C4-2B (cell line): ENCODE results near the gene SIRPD.

Experiments
- CTCF ChIP-seq: fragments of 450-650 bp; conservative IDR thresholded peaks from 2 replicates; pipeline ENCODE4 v1.5.1; 2017; ENCODE audit warnings: mild to moderate bottlenecking
- ZFX ChIP-seq: fragments of 450-650 bp; IDR thresholded peaks from 2 replicates; pipeline ENCODE4 v1.6.1; 2017

DNA sequence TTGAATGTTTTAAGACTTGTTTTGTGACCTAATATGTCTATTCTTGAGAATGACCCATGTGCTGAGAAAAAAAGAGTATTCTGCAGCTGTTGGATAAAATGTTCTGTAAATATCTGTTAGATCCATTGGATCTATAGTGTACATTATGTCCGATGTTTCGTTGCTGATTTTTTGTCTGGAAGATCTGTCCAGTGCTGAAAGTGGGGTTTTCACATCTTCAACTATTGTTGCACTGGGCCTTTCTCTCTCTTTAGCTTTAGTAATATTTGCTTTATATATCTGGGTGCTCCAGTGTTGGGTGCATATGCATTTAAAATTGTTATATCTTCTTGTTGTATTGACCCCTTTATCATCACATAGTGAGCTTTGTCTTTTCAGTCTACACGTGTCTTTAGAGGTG lies 60.6 kb downstream of the SIRPD start:
- no peak for TF ChIP-seq CTCF
- no peak for TF ChIP-seq ZFX
